NAMALWA (cell line): Measurements from ENCODE around the gene AUTS2.
"Not testable (repeated sequence)": the region's sequence is repeated elsewhere in the genome, so short reads cannot be mapped to it uniquely, and the experiment has no call there.

ENCODE experiments used
- DNase-seq: peaks from one replicate; pipeline ENCODE4 v3.0.0-alpha.2; 2015; ENCODE audit warnings: low spot score

Gene AUTS2

DNA sequence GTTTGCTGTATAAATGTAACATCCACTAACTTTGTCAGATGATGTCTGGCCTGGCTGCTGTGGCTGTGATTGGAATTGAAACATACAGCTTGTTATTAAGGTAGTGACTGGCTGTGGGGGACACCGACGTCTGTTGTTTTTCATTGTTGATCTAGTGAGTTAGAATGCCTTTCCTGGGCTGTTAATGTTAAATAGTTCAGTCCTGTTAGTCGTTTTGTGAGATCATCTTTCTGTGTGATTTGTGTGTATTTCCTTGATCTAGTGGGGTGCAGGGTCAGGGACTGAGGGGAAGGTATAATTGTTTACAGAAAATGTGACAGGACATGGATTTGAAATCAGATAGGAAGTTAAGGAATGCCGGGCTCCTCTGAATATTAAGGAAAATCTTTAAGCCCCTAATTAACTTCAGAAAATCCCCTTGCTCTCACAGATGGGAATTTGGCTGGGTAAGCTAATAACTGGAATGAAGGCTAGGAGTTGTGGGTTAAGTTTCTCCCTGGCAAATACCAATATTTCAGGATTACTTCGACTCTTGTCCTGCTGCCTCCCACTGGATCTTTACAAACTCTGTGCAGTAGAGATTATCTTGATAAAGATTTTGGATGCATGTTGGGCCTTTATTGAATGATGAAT, 163.1 kb downstream of the AUTS2 start:
- no peak for DNase-seq

DNA sequence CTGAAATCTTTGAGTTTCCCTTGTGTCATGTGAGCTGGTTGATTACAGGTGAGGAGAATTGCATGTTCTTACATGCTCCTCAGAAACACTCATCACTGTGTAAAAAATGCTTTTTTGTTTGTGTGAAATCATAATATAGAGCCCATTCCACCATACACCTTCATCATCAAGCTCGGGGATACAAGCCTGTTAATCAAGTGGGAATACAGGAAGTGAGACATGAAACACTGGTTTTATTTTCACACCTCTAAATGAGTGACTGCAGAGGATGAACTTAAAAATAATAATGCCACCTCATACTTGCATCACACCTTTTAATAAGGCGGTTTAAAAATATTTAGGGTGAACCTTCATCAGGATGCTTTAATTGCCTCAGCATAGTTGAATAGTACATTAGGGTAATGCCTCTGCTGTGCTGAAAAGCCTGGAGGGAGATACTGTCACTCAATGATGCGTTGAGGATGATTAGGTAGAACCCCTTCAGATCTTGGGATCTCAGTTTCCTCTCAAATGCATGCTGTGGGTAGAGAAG, 164.6 kb downstream of the AUTS2 start:
- DNase-seq = no peak

DNA sequence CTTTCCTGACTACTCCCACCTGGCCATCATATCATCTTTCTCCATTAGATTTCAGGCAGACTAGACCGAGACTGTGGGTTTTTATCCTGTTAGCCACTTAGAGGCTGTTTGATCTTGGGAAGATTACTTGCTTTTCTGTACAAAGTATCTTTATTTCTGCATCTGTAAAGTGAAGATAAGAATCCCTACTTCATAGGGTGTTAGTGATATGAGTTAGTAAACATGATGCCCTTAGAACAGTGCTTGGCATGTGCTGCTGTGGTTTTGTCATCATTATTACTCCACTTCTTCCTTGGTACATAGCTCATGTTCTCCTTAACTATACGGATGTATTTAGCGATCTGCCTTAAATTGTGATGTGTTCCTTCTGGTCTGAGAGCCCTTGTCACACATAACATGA, 165.2 kb downstream of the AUTS2 start:
- no peak for DNase-seq

DNA sequence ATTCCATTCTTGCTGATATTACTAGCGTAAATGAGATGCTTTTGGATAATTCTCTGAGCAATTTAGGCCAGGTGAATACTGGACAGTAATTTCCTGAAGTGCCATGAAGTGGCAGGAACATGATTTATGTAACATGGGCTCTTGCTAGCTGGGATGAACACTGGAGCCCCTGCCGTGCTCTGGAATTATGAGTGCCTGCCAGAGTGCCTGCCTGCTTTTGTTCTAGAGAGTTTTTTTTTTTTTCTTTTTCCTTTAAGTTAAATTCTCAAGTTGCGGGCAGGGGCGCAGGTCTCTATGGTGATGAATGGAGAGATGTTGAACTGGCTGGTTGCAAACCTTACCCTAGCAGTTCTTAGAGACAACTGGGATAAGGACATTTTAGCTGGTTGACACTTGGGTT, 165.9 kb downstream of the AUTS2 start:
- DNase-seq = no peak

DNA sequence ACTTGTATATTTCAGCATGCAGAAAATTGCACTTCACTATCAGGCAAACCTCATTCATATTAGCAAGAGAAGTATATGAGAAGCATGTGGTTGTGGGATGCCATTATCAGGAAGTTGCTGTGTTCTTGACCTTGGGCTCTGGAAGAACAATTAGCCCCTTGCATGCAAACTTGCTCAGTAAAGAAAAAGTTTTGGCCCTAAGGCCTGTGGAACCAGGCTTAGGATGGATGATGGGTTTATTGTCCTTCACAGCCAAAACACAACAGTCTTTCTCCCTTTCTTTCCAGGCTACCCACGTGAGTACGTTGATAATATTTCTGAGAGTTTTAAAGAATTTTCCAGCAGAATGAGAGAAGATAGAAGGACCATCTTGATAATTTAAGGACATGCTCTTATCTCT, 166.4 kb downstream of the AUTS2 start:
- DNase-seq = no peak

DNA sequence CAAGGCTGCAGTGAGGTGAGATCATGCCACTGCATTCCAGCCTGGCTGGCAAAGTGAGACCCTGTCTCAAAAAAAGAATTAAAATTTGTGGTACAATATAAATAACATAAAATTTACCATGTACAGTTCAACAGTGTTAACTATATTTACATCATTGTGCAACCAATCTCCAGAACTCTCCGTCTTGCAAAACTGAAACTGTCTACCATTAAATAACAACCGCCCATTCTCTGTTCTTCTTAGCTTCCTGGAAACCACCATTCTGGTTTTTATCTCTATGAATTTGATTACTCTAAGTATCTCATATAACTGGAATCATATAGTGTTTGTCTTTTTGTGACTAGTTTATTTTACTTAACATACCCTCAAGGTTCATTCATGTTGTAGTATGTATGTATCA, 167.6 kb downstream of the AUTS2 start:
- no peak for DNase-seq

DNA sequence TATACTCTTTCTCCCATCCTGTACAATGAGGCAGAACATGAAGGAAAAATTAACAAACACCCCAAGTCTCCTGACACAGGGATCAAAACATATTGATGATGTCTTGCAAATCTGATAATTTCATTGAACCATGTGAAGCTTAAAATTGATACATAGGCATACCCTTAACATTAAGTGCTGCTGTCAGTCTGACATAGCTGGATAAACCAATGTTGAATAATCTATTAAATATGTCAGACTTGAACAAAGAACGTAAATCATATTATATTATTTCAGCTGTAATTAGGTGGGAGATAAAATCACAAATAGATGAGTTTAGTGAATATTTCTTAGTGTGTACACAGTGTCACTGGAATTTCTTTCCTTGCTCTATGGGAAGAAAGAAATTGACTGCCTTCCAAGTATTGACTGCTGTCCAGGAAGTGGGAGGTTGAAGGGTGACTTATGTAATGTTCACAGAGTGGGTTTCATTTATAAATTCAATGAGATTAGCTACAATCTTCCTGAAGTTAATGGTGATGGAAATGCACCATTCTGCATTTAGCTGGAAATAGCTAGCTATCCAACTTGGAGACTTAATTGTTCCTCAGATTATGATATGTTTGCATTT, 170.8 kb downstream of the AUTS2 start:
- DNase-seq = no peak

DNA sequence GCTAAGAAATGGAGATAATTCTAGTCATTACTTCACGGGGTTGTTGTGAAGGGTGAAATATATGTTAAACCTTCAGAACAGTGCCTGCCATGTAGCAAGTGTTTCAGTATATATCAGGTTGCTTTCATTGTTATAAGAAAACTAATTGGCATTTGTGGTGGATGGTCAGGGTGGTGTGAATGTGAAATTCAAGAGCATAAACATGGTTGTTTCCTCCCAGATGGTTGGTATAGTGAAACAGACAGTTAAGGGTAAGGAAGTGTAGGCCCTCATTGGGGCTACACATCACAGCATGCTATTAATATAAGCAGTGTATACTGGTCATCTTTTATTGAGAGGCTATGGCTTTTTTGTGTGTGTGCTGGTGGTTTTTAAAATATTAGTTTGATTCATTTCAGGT, 171.6 kb downstream of the AUTS2 start:
- DNase-seq = no peak

DNA sequence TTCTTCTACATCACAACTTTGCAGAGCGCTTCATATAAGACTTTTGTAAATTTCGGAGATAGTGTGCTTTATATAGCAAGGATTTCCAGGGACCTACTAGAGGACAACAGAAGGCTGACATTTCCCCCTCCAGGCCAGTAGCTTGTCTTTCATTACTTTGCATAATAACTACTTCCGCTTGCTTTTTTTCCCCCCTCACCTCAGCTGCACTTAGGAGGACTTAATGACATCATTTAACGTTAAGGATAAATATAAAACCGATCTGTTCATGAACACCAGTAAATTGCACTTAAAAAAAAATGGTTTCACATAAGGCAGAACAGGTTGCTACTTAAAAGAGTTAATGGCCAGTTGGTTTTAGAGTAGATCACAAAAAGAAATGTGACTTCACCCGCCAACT, 172.3 kb downstream of the AUTS2 start:
- DNase-seq = peak; percentile 59

DNA sequence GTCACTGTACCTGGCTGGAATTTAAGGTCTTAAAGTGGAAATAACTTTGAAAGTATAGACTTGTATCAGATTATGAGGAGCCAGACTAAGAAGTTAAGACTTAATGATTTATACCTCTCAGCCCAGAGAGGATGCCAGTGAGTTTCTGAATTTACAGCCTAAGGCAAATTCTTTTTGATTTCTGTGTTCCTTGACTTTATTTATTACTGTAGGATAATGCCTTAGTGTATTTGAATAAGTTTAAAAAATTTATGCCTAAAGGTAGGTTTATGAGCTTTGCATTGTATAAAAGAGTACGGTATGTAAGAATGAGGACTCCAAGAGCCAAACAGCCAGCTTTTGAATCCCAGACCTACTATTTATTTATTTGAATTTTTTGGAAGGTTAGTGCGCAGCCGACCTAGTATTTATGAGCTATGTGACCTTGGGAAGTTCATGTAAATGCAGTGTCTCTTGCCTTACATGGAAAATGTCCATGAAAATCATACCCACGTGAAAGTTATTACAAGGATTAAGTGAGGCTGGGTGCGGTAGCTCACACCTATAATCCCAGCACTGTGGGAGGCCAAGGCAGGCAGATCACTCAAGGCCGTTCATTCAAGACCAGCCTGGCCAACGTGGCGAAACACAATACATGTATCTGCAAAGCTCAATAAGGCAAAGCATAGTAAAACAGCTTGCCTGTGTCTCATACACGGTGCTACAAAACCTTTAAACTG, 174.6 kb downstream of the AUTS2 start:
- no peak for DNase-seq

DNA sequence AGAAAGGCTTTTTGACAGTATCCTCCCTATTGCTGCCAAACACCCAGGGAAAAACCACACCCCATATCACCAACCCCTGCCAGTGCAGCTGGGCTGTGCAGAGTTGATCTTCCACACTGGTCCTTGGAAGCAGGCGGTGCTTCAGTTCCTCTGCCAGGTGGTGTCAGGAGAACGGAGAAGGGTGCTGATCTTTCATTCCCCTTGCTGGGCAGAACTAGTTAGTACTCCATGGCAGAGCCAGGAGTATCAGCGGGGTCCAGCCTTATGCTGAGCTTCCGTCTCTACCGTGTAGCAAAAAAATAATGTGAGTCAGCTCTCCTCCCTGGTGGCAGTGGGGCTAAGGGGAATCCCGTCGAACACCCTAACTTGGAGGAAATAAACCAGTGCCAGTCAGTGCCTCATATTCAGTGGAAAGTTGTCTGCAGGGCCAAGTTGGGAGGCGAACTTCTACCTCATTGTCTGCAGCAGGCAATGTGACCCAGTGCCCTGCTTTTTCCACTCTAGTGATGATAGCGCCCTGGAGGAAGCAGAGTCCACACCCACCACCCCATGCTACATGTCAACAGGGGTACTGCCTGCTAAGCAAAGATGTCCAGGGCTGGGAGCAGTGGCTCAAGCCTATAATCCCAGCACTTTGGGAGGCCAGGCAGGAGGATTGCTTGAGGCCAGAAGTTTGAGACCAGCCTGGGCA, 175.4 kb downstream of the AUTS2 start:
- DNase-seq = no peak

DNA sequence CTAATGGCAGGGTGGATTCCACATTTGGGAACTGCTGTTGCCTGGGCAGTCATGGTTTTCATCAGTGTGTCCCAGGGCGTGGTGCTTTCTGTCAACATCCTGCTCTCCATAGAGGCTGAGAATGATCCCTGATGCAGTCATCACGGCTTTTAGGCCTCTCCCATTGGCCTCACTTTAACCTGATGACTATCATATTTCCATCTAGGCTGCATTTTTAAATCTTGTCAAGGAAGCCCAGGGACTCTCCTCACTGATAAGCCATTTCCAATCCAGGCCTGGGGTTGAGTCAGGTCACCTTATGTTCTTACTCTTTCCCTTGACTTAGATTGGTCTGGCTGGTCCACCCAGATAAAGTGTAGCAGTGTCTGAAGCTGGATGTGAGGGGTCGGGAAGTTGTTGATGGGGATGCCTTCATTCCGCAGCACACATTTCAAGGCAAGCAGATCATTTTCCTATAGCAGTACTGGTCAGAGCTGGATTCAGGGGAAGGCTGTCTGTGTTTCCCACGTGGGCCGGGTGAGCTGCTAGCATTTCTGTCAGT, 177.0 kb downstream of the AUTS2 start:
- DNase-seq = no peak

DNA sequence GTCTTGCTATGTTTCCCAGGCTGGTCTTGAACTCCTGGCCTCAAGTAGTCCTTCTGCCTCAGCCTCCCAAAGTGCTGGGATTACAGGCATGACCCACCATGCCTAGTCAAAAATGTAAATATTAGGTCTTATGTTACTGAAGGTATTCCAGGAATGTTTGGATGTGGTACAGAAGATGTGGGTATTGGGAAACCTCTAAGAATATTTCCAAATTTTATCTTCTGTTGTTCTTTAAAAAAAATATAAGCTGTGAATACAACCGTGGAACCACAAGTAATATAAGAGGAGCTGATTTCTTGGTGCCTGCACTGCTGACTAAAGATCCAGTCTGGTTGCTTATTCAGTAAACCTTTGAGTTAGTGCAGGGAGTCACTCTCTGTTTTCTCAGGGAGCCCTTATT, 178.3 kb downstream of the AUTS2 start:
- no peak for DNase-seq

DNA sequence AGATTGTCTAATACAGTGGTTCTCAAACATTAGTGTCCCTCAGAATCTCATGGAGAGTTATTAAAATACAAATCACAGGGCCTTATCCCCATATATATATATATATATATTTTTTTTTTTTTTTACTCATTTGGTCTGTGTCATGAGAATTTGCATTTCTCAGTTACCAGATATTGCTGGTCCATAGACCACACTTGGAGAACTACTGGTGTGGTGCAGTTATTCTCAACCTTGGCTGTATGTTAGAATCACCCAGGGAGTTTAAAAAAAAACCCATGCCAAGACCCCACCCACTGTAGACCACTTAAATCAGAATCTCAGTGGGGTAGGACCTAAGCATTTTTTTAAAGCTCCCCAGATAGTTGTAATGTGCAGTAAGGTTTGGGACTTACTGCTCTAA, 179.9 kb downstream of the AUTS2 start:
- no peak for DNase-seq

DNA sequence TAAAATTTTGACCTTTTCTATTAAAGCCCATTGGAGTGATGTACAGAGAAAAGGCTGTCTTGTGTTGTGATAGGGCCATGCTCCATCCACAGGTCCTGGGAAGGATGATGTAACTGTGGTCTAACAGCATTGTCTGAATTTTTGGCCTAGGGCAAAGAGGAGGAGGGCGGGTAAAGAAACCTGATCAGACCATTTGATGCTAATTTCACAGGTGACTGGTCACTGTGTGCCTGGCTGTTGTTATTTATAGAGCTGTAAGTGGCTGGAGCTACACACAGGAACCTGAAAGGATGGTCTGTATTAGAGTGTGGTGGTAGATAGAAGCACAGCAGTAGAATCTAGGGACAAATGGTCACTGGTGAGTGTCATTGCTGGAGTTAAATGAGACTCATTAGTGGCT, 182.1 kb downstream of the AUTS2 start:
- no peak for DNase-seq

DNA sequence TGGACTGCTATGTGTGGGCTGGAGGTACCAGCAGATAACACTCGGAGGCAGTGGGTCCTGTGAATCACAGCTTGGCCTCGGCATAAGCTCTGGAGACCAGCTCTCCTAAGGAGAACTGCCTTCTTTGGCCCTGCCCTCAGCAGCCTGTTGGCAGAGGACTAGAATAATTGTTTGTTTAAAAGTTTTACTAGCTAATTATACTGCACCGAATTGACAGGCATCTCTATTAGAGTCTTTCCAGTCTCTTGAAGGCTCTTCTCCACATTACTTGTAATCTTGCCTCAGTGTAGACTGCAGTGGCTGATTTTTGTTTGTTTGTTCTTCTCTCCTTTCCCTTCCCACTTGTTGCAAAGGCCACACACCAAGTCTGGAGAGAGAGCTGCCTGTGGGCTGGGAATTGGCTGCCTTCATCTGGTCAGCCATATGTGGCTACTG, 183.2 kb downstream of the AUTS2 start:
- DNase-seq = no peak

DNA sequence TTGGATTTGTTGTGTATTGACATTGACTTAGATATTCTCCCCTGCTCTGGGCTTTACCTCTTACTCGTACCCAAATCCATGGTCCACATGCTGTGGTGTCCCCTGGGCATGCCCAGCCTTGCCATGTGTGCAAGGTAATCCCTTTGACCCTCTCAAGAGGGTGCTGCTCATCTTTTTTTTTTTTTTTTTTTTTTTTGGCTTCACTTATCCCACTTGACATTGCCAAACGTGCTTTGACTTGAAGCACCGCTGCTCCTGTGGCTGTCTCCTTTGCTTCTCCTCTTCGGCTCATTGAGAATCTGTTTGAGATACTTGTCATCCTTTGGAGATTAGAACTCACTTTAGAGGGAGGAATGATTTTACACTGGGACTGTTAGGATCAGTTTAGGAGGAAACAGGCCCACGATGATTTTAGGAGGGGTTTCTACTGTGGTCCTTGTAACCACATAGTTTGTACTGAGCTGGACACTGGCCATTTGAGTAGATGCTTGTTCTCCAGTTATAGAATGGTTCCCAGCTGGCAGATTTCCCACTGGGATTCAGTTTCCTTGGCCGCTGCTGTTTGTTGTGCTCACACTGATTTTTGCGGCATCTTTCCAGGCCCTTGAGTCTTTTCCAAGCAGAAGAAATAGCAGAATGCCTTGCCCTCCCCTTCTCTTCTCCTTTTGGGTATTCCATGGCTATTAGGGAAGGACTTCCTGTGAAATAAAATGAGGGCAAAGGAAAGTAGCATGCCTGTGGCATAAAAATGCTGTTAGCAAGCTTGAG, 184.8 kb downstream of the AUTS2 start:
- DNase-seq = no peak

DNA sequence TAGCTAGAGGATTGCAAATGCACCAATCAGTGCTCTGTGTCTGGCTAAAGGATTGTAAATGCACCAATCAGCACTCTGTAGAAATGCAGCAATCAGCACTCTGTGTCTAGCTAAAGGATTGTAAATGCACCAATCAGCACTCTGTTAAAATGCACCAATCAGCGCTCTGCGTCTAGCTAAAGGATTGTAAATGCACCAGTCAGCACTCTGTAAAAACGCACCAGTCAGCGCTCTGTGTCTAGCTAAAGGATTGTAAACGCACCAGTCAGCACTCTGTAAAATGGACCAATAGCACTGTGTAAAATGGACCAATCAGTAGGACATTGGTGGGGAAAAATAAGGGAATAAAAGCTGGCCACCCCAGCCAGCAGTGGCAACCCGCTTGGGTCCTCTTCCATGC, 187.9 kb downstream of the AUTS2 start:
- DNase-seq = not testable (repeated sequence)

DNA sequence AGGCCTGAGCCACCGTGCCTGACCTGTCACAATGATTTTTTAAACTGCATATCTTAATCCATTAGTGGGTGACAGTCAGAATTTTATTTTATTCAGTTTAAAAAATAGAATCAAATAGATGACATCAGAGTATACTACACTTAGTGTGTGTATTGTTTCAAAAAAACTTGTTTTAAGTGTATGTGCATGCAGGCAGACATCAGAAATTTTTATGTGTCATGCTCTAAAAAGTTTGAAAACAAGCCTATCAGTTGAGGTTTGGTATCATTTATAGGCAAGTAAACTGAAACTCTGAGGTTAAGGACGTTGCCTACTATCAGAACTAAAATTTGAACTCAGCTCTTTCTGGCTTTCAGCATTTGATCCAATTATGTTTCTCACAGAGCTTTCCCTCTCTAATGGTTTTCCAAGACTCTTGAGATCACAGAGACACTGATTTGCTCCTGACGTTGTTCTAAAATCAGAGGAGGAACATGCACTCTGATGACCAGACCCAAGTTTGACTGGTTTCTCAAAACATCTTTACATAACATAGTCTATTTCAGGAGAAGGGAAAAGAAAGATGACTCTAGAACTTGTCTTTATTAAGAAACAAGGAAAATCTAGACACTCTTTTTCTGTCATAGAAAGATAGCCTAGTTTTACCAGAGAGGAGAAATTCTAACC, 188.6 kb downstream of the AUTS2 start:
- DNase-seq = no peak

DNA sequence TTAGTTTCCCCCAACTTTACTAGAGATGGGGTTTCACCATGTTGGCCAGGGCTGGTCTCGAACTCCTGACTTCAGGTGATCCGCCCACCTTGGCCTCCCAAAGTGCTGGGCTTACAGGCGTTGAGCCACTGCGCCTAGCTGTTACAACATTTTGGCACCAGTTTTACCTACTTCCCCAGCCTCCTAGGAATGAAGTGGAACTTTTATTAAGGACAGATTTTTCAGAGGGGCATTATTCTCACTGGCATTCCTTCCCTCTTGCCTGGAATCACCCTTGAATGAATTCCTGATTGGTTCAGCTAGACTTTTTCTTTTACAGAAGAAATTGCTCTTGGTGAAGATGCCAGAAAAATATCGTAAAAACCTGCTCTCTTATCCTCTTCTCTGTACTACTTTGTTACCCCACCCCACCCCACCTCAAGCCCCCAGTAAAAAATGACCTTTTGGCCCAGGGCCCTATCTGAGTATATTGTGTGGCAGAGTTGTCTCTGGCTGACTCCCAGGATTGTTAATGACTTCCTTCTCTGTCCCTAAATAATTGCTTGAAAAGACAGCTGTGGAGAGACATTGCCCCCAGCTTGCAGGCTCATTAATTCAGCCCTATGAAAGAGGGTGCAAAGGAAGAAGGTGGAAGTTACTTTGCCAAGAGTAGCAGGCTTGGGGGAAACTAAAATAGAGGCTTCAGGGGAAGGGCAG, 189.6 kb downstream of the AUTS2 start:
- DNase-seq = no peak

DNA sequence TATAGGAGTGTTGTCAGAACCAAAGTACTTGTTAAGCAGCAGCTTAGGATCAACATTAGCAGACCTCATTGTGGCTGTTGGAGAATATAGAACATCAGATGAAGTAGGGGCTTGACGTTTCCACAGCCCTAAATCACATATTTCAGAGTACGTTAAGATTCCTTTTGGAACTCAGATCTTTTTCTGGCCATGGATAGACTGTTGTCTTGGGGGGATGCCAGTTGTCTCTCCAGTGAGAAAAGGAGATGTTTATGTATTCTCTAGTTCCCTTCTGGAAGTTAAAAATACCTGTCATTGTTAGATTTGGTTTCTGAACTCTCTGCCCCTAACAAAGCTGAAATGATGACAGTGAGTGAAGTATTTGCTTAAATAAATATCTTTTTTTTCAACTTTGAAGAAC, 191.3 kb downstream of the AUTS2 start:
- no peak for DNase-seq
